Coronary artery (tissue), 2 donors: Measurements from ENCODE around the gene GLDN.

Source experiments
- DNase-seq: peaks from one replicate; pipeline ENCODE4 v3.0.0-alpha.2; 2017; ENCODE audit warnings: low spot score
- H3K27ac ChIP-seq, 2 donors: fragments of 200-600 bp; sonication (generic); one replicate each; pipeline ENCODE4 v1.5.1; 2016 to 2019
- H3K4me3 ChIP-seq: fragments of 200-600 bp; sonication (generic); 2 replicates; pipeline ENCODE4 v1.5.1; 2016; ENCODE audit warnings: mild to moderate bottlenecking, moderate library complexity
- CTCF ChIP-seq: fragments of 200-600 bp; sonication (generic); IDR thresholded peaks from one replicate; pipeline ENCODE4 v1.5.1; 2019; ENCODE audit warnings: antibody characterized with exemption

Gene GLDN

GRCh38 chr15:51321316-51321715 is 20.1 kb upstream of the GLDN start:
- Histone ChIP-seq H3K4me3 (no peak overlapping the region), H3K27ac (peak overlapping the region in 1 of 2 donors; percentile 25)
- TF ChIP-seq CTCF: no peak
- DNase-seq: peak; percentile 69

GRCh38 chr15:51322621-51323296 is 18.7 kb upstream of the GLDN start:
- Histone ChIP-seq H3K27ac (peak overlapping the region; percentile 2 to 62), H3K4me3 (no peak overlapping the region)
- no peak for TF ChIP-seq CTCF
- DNase-seq: peak; percentile 78

GRCh38 chr15:51323749-51324148 is 17.7 kb upstream of the GLDN start:
- no peak for TF ChIP-seq CTCF
- peak overlapping the region in 1 of 2 donors; percentile 75 for H3K27ac ChIP-seq
- peak; percentile 65 for DNase-seq
- H3K4me3 ChIP-seq: no peak overlapping the region

GRCh38 chr15:51325167-51325566 is 16.3 kb upstream of the GLDN start:
- Histone ChIP-seq H3K4me3 (no peak overlapping the region), H3K27ac (no peak overlapping the region)
- DNase-seq: no peak
- TF ChIP-seq CTCF: no peak

- no peak overlapping the region for H3K27ac ChIP-seq
- peak; percentile 14 for DNase-seq
- H3K4me3 ChIP-seq: no peak overlapping the region
- TF ChIP-seq CTCF: no peak
Measured at GRCh38 chr15:51327081-51327480, 14.4 kb upstream of the GLDN start.

- no peak for TF ChIP-seq CTCF
- no peak for DNase-seq
- no peak overlapping the region for H3K27ac ChIP-seq
- no peak overlapping the region for H3K4me3 ChIP-seq
Measured at GRCh38 chr15:51328926-51329325, 12.5 kb upstream of the GLDN start.

GRCh38 chr15:51331141-51331540 is 10.3 kb upstream of the GLDN start:
- TF ChIP-seq CTCF: no peak
- H3K4me3 ChIP-seq: no peak overlapping the region
- H3K27ac ChIP-seq: no peak overlapping the region
- DNase-seq: no peak
